Esophagus muscularis mucosa (tissue), 3 donors: ENCODE results near the gene PHOSPHO2.

Experiments
- CTCF ChIP-seq, 3 experiments: fragments of 200-600 bp in 2 of 3; fragments of 450-650 bp in 1 of 3; sonication (generic) in 2 of 3; IDR thresholded peaks; one replicate each; pipeline ENCODE4 v1.5.1; 2017 to 2019; ENCODE audit warnings: antibody characterized with exemption in 3 of 3, mild to moderate bottlenecking in 2 of 3, moderate library complexity in 1 of 3
- EP300 ChIP-seq: sonication (generic); formaldehyde crosslinking; IDR thresholded peaks from one replicate; pipeline ENCODE4 v1.6.1; 2017; ENCODE audit warnings: antibody characterized with exemption

- no peak for TF ChIP-seq CTCF (IDR thresholded peaks at IDR 0.05)
- TF ChIP-seq EP300 = no peak
Measured at GRCh38 chr2:169662744-169663143, 31.5 kb upstream of the PHOSPHO2 start.
